Activated CD4-positive, alpha-beta T cell treated with anti-CD3 and anti-CD28 coated beads, Interleukin-2, amount 50 U/mL, for 16 hours (primary cell): ENCODE measurements around the gene TMEM221.
"Not testable (repeated sequence)": the region's sequence is repeated elsewhere in the genome, so short reads cannot be mapped to it uniquely, and the experiment has no call there.

ENCODE experiments used
- DNase-seq: peaks from one replicate; pipeline ENCODE4 v3.0.0-alpha.2; 2020

Gene TMEM221

GRCh38 chr19:17448131-17448967 is at the start of gene TMEM221:
Gene TMEM221 (minus strand): TSS chr19:17448668. CDS start chr19:17448462, 206 bp downstream.
- DNase-seq, result peak; percentile 40

GRCh38 chr19:17497149-17497798 is 48.8 kb upstream of the TMEM221 start:
- no peak for DNase-seq

GRCh38 chr19:17496337-17496997 is 48.0 kb upstream of the TMEM221 start:
- peak; percentile 90 for DNase-seq

GRCh38 chr19:17495639-17496296 is 47.3 kb upstream of the TMEM221 start:
- DNase-seq, result no peak

GRCh38 chr19:17491287-17491686 is 42.8 kb upstream of the TMEM221 start:
- DNase-seq, result no peak

- no peak for DNase-seq
Observed at GRCh38 chr19:17490411-17490810, 41.9 kb upstream of the TMEM221 start.

- no peak for DNase-seq
Observed at GRCh38 chr19:17489392-17490030, 41.0 kb upstream of the TMEM221 start.

GRCh38 chr19:17488593-17489391 is 40.3 kb upstream of the TMEM221 start:
- peak; percentile 75 for DNase-seq

GRCh38 chr19:17487284-17488121 is 39.0 kb upstream of the TMEM221 start:
- DNase-seq, result no peak

- no peak for DNase-seq
Observed at GRCh38 chr19:17486545-17487240, 38.2 kb upstream of the TMEM221 start.

- DNase-seq, result no peak
Observed at GRCh38 chr19:17484520-17485185, 36.2 kb upstream of the TMEM221 start.

GRCh38 chr19:17483605-17484002 is 35.1 kb upstream of the TMEM221 start:
- DNase-seq, result no peak

GRCh38 chr19:17482877-17483604 is 34.6 kb upstream of the TMEM221 start:
- no peak for DNase-seq

GRCh38 chr19:17481986-17482385 is 33.5 kb upstream of the TMEM221 start:
- no peak for DNase-seq

GRCh38 chr19:17479325-17479791 is 30.9 kb upstream of the TMEM221 start:
- no peak for DNase-seq

- no peak for DNase-seq
Observed at GRCh38 chr19:17475541-17476115, 27.2 kb upstream of the TMEM221 start.

- not testable (repeated sequence) for DNase-seq
Observed at GRCh38 chr19:17475011-17475540, 26.6 kb upstream of the TMEM221 start.

GRCh38 chr19:17473041-17473440 is 24.6 kb upstream of the TMEM221 start:
- DNase-seq, result peak; percentile 46
